Activated naive CD8-positive, alpha-beta T cell treated with anti-CD3 and anti-CD28 coated beads, Interleukin-2, amount 10 ng/mL, durations not matched to agents 7 days and 5 days (primary cell): ENCODE results near the gene KRT73. TPM values are rescaled to one million over a fixed set of nuclear protein-coding genes. Genes with fewer than 3 reads are reported as not detected.
"Not testable (repeated sequence)": the region's sequence is repeated elsewhere in the genome, so short reads cannot be mapped to it uniquely, and the experiment has no call there.

Source experiments
- ATAC-seq: fragments of 150-1000 bp; cut with Tn5 transposase; one replicate; pipeline ENCODE4 v1.10.0; 2021; ENCODE audit warnings: low read depth, moderate library complexity
- POLR2A ChIA-PET: fragments of 350-600 bp; sonication (Branson Sonifier 250); formaldehyde crosslinking; loops from one replicate; lab custom pipeline; 2021; ENCODE audit warnings: antibody characterized with exemption; lab: Charles Lee
- DNase-seq: peaks from one replicate; pipeline ENCODE4 v3.0.0; 2021
- H3K27ac Mint-ChIP-seq: one replicate; pipeline ENCODE4 v1.8.0; 2022; ENCODE audit warnings: mild to moderate bottlenecking, mixed read lengths
- H3K27me3 Mint-ChIP-seq: one replicate; pipeline ENCODE4 v1.8.0; 2022; ENCODE audit warnings: mild to moderate bottlenecking, moderate library complexity, mixed read lengths
- H3K36me3 Mint-ChIP-seq: one replicate; pipeline ENCODE4 v1.8.0; 2021; ENCODE audit warnings: mild to moderate bottlenecking, mixed read lengths
- H3K4me1 Mint-ChIP-seq: one replicate; pipeline ENCODE4 v1.8.0; 2021; ENCODE audit warnings: mixed read lengths
- H3K4me3 Mint-ChIP-seq: one replicate; pipeline ENCODE4 v1.8.0; 2022; ENCODE audit warnings: mild to moderate bottlenecking, moderate library complexity, mixed read lengths
- H3K9me3 Mint-ChIP-seq: one replicate; pipeline ENCODE4 v1.8.0; 2021; ENCODE audit warnings: mixed read lengths
- total RNA-seq, 2 experiments: library from RNA; stranded (reverse); gene quantifications; one replicate each; pipeline ENCODE4 v1.2.3, GENCODE V29; 2021

The KRT73 gene
- total RNA-seq, 2 experiments from 2014 or later: 0.42 to 0.60 TPM

GRCh38 chr12:52600071-52600470, 18.3 kb downstream of the KRT73 start:
- DNase-seq (no peak), ATAC-seq (no peak)
- H3K4me3 Mint-ChIP-seq: no peak overlapping the region
- H3K27ac Mint-ChIP-seq: no peak overlapping the region
- H3K4me1 Mint-ChIP-seq: peaks cover 17% of the 10 kb centered on the region
- POLR2A ChIA-PET: no interaction called here
- peaks cover 2% of the 10 kb centered on the region for H3K36me3 Mint-ChIP-seq
- H3K27me3 Mint-ChIP-seq: peaks cover 22% of the 10 kb centered on the region
- no peaks in the 10 kb centered on the region for H3K9me3 Mint-ChIP-seq

GRCh38 chr12:52598966-52599365, 19.4 kb downstream of the KRT73 start:
- DNase-seq (peak; percentile 10), ATAC-seq (no peak)
- Mint-ChIP-seq H3K36me3 (no peaks in the 10 kb centered on the region), H3K4me3 (no peak overlapping the region), H3K27me3 (peaks cover 22% of the 10 kb centered on the region), H3K9me3 (no peaks in the 10 kb centered on the region), H3K27ac (no peak overlapping the region), H3K4me1 (peaks cover 10% of the 10 kb centered on the region)
- POLR2A ChIA-PET: no interaction called here

GRCh38 chr12:52594237-52594636, 24.1 kb downstream of the KRT73 start:
- H3K36me3 Mint-ChIP-seq, H3K4me1 Mint-ChIP-seq, POLR2A ChIA-PET, DNase-seq, H3K27ac Mint-ChIP-seq, H3K4me3 Mint-ChIP-seq, H3K9me3 Mint-ChIP-seq, ATAC-seq: not testable (repeated sequence)
- peaks cover 12% of the 10 kb centered on the region for H3K27me3 Mint-ChIP-seq

GRCh38 chr12:52591521-52591920, 26.8 kb downstream of the KRT73 start:
- ATAC-seq (no peak), DNase-seq (no peak)
- Mint-ChIP-seq H3K4me1 (peaks cover 6% of the 10 kb centered on the region), H3K4me3 (no peak overlapping the region), H3K36me3 (no peaks in the 10 kb centered on the region), H3K27ac (no peak overlapping the region), H3K9me3 (no peaks in the 10 kb centered on the region), H3K27me3 (peaks cover 7% of the 10 kb centered on the region)
- POLR2A ChIA-PET: no interaction called here

GRCh38 chr12:52590021-52590420, 28.3 kb downstream of the KRT73 start:
- Mint-ChIP-seq H3K27ac (no peak overlapping the region), H3K4me1 (peaks cover 21% of the 10 kb centered on the region), H3K4me3 (no peak overlapping the region), H3K36me3 (no peaks in the 10 kb centered on the region), H3K27me3 (no peaks in the 10 kb centered on the region), H3K9me3 (no peaks in the 10 kb centered on the region)
- ATAC-seq: no peak
- POLR2A ChIA-PET: no interaction called here
- DNase-seq: no peak

- Mint-ChIP-seq H3K4me1 (peaks cover 27% of the 10 kb centered on the region), H3K9me3 (no peaks in the 10 kb centered on the region), H3K4me3 (no peak overlapping the region), H3K27ac (no peak overlapping the region), H3K36me3 (no peaks in the 10 kb centered on the region), H3K27me3 (peaks cover 2% of the 10 kb centered on the region)
- POLR2A ChIA-PET: no interaction called here
- ATAC-seq (no peak), DNase-seq (no peak)
Measured at GRCh38 chr12:52587563-52587962, 30.8 kb downstream of the KRT73 start.

GRCh38 chr12:52585946-52586345, 32.4 kb downstream of the KRT73 start:
- POLR2A ChIA-PET: interaction anchor here (1.0 to 1.6 kb wide), 3 partner anchors 250 to 294 kb away, joined by 3 to 5 read pairs (median 4); no protein-coding TSS in a partner anchor
- H3K36me3 Mint-ChIP-seq: no peaks in the 10 kb centered on the region
- peak; percentile 60 for DNase-seq
- peaks cover 27% of the 10 kb centered on the region for H3K4me1 Mint-ChIP-seq
- H3K27ac Mint-ChIP-seq: peak overlapping the region; percentile 46
- ATAC-seq: peak; percentile 88
- no peaks in the 10 kb centered on the region for H3K9me3 Mint-ChIP-seq
- H3K27me3 Mint-ChIP-seq: peaks cover 5% of the 10 kb centered on the region
- peak overlapping the region; percentile 42 for H3K4me3 Mint-ChIP-seq

- no peak overlapping the region for H3K4me3 Mint-ChIP-seq
- POLR2A ChIA-PET: interaction anchor here (1.2 to 1.6 kb wide), 2 partner anchors 289 to 295 kb away, joined by 3 to 5 read pairs; no protein-coding TSS in a partner anchor
- ATAC-seq (no peak), DNase-seq (no peak)
- H3K4me1 Mint-ChIP-seq: peaks cover 29% of the 10 kb centered on the region
- H3K27ac Mint-ChIP-seq: peak overlapping the region; percentile 13
- H3K9me3 Mint-ChIP-seq: no peaks in the 10 kb centered on the region
- peaks cover 7% of the 10 kb centered on the region for H3K27me3 Mint-ChIP-seq
- no peaks in the 10 kb centered on the region for H3K36me3 Mint-ChIP-seq
Measured at GRCh38 chr12:52585066-52585465, 33.3 kb downstream of the KRT73 start.

GRCh38 chr12:52584156-52584682, 34.1 kb downstream of the KRT73 start:
- POLR2A ChIA-PET: interaction anchor here (1.6 kb wide), 1 partner anchor 290 kb away, joined by 5 read pairs; no protein-coding TSS in a partner anchor
- DNase-seq (no peak), ATAC-seq (no peak)
- Mint-ChIP-seq H3K4me3 (no peak overlapping the region), H3K9me3 (no peaks in the 10 kb centered on the region), H3K36me3 (no peaks in the 10 kb centered on the region), H3K27ac (no peak overlapping the region), H3K27me3 (peaks cover 11% of the 10 kb centered on the region), H3K4me1 (peaks cover 29% of the 10 kb centered on the region)

GRCh38 chr12:52582971-52583456, 35.3 kb downstream of the KRT73 start:
- Mint-ChIP-seq H3K9me3 (no peaks in the 10 kb centered on the region), H3K27me3 (peaks cover 11% of the 10 kb centered on the region), H3K36me3 (no peaks in the 10 kb centered on the region), H3K4me1 (peaks cover 29% of the 10 kb centered on the region), H3K4me3 (no peak overlapping the region), H3K27ac (no peak overlapping the region)
- ATAC-seq: peak; percentile 48
- POLR2A ChIA-PET: no interaction called here
- DNase-seq: peak; percentile 64

GRCh38 chr12:52582486-52582885, 35.9 kb downstream of the KRT73 start:
- POLR2A ChIA-PET: no interaction called here
- no peak for ATAC-seq
- H3K27ac Mint-ChIP-seq: no peak overlapping the region

GRCh38 chr12:52581481-52581880, 36.9 kb downstream of the KRT73 start:
- H3K27me3 Mint-ChIP-seq: peaks cover 13% of the 10 kb centered on the region
- H3K36me3 Mint-ChIP-seq: no peaks in the 10 kb centered on the region
- no peak overlapping the region for H3K27ac Mint-ChIP-seq
- H3K9me3 Mint-ChIP-seq: no peaks in the 10 kb centered on the region
- DNase-seq (no peak), ATAC-seq (no peak)
- POLR2A ChIA-PET: no interaction called here
- no peak overlapping the region for H3K4me3 Mint-ChIP-seq
- peaks cover 22% of the 10 kb centered on the region for H3K4me1 Mint-ChIP-seq

More at GRCh38 chr12:52582486-52582885, 35.9 kb downstream of the KRT73 start:
- Mint-ChIP-seq H3K9me3 (no peaks in the 10 kb centered on the region), H3K4me1 (peaks cover 29% of the 10 kb centered on the region), H3K36me3 (no peaks in the 10 kb centered on the region), H3K4me3 (no peak overlapping the region), H3K27me3 (peaks cover 11% of the 10 kb centered on the region)
- no peak for DNase-seq

GRCh38 chr12:52581066-52581465, 37.3 kb downstream of the KRT73 start:
- POLR2A ChIA-PET: no interaction called here
- no peaks in the 10 kb centered on the region for H3K9me3 Mint-ChIP-seq
- no peak overlapping the region for H3K27ac Mint-ChIP-seq

GRCh38 chr12:52580496-52580895, 37.9 kb downstream of the KRT73 start:
- ATAC-seq (no peak), DNase-seq (peak; percentile 10)
- Mint-ChIP-seq H3K36me3 (no peaks in the 10 kb centered on the region), H3K27me3 (peaks cover 13% of the 10 kb centered on the region), H3K4me1 (peaks cover 13% of the 10 kb centered on the region), H3K4me3 (no peak overlapping the region), H3K27ac (no peak overlapping the region), H3K9me3 (no peaks in the 10 kb centered on the region)
- POLR2A ChIA-PET: no interaction called here

More at GRCh38 chr12:52581066-52581465, 37.3 kb downstream of the KRT73 start:
- peaks cover 18% of the 10 kb centered on the region for H3K4me1 Mint-ChIP-seq
- peak; percentile 11 for DNase-seq
- no peak overlapping the region for H3K4me3 Mint-ChIP-seq
- H3K27me3 Mint-ChIP-seq: peaks cover 13% of the 10 kb centered on the region
- H3K36me3 Mint-ChIP-seq: no peaks in the 10 kb centered on the region
- no peak for ATAC-seq
